ENCODE data around the gene ABCG4.

GRCh38 chr11:119158467-119158866 lies 9.6 kb downstream of the ABCG4 start:
- no peak for TF ChIP-seq POLR2A (IDR thresholded peaks at IDR 0.05; ENCODE audit: borderline replicate concordance, extremely low read depth, insufficient read depth, insufficient read length)
- TF ChIP-seq CTCF (IDR thresholded peaks at IDR 0.05 in 2 of 3, conservative IDR thresholded peaks at IDR 0.05 in 1 of 3; ENCODE audit: borderline replicate concordance in 1 of 3, insufficient read depth in 1 of 3, low read depth in 2 of 3, low read length in 2 of 3), result no peak
- TF ChIP-seq MAX (IDR thresholded peaks at IDR 0.05), result no peak
- no peak for TF ChIP-seq RAD21 (IDR thresholded peaks at IDR 0.05; ENCODE audit: low read depth)
- TF ChIP-seq ZNF274 (IDR thresholded peaks at IDR 0.05; ENCODE audit: low read depth, low read length), result no peak
- TF ChIP-seq EZH2 (IDR thresholded peaks at IDR 0.05), result no peak
- no peak for TF ChIP-seq POLR2AphosphoS5 (IDR thresholded peaks at IDR 0.05; ENCODE audit: low read depth, low read length)
- TF ChIP-seq ATF3 (IDR thresholded peaks at IDR 0.05), result no peak
- TF ChIP-seq CEBPB (IDR thresholded peaks at IDR 0.05; ENCODE audit: low read depth), result no peak
- TF ChIP-seq ZBTB33 (IDR thresholded peaks at IDR 0.05; ENCODE audit: extremely low read depth, insufficient replicate concordance, low read length), result no peak
- TF ChIP-seq EGR1 (IDR thresholded peaks at IDR 0.05; ENCODE audit: low read depth), result no peak
- no peak for TF ChIP-seq SP1 (IDR thresholded peaks at IDR 0.05; ENCODE audit: low read depth)
- TF ChIP-seq REST (IDR thresholded peaks at IDR 0.05; ENCODE audit: low read depth), result no peak
